PC-9 (cell line): Measurements from ENCODE around the gene RALGAPA2. TPM values are rescaled to one million over a fixed set of nuclear protein-coding genes. Genes with fewer than 3 reads are reported as not detected.

Experiments
- BruUV-seq: library from RNA; stranded (reverse); fragments of 400-500 nt; replicated peaks from 2 replicates; lab custom pipeline; 2021; lab: Mats Ljungman, UMichigan
- CTCF ChIA-PET: fragments of 300-600 bp; sonication (Branson Sonifier 250); formaldehyde crosslinking; loops from one replicate; lab custom pipeline; 2022; ENCODE audit warnings: antibody characterized with exemption; lab: Charles Lee
- POLR2A ChIA-PET: fragments of 300-600 bp; sonication (Branson Sonifier 250); formaldehyde crosslinking; loops from one replicate; lab custom pipeline; 2022; ENCODE audit warnings: antibody characterized with exemption; ENCODE audit not compliant: unreplicated experiment; lab: Charles Lee
- DNase-seq, 2 experiments: peaks; one replicate each; pipeline versions ENCODE4 v3.0.0 to v3.0.0-alpha.2; 2015 to 2022; ENCODE audit warnings: mixed read lengths in 1 of 2
- H2AFZ ChIP-seq: fragments of 200-600 bp; sonication (generic); 2 replicates; pipeline ENCODE4 v1.8.1; 2017; ENCODE audit warnings: antibody characterized with exemption
- H3F3A ChIP-seq: fragments of 200-600 bp; sonication (generic); 2 replicates; pipeline ENCODE4 v1.8.1; 2017; ENCODE audit warnings: antibody characterized with exemption, mild to moderate bottlenecking, low read depth; ENCODE audit not compliant: insufficient read depth
- H3K27ac ChIP-seq: fragments of 200-600 bp; sonication (generic); 2 replicates; pipeline ENCODE4 v1.6.1; 2016; ENCODE audit warnings: mixed run types
- H3K27me3 ChIP-seq: fragments of 200-600 bp; sonication (generic); 2 replicates; pipeline ENCODE4 v1.6.1; 2016; ENCODE audit warnings: low read depth, mixed run types; ENCODE audit not compliant: insufficient read depth
- H3K36me3 ChIP-seq: fragments of 200-600 bp; sonication (generic); 2 replicates; pipeline ENCODE4 v1.6.1; 2016; ENCODE audit warnings: low read depth, mixed run types
- H3K4me1 ChIP-seq: fragments of 200-600 bp; sonication (generic); replicated peaks from 2 replicates; pipeline ENCODE4 v1.6.1; 2016; ENCODE audit warnings: mixed run types; ENCODE audit not compliant: insufficient read depth
- H3K4me2 ChIP-seq: fragments of 200-600 bp; sonication (generic); 2 replicates; pipeline ENCODE4 v1.6.1; 2017; ENCODE audit warnings: mixed run types
- H3K4me3 ChIP-seq: fragments of 200-600 bp; sonication (generic); 2 replicates; pipeline ENCODE4 v1.6.1; 2016; ENCODE audit warnings: mixed run types
- H3K79me2 ChIP-seq: fragments of 200-600 bp; sonication (generic); 2 replicates; pipeline ENCODE4 v1.6.1; 2017; ENCODE audit warnings: low read depth, mixed run types
- H3K9me2 ChIP-seq: fragments of 200-600 bp; sonication (generic); 2 replicates; pipeline ENCODE4 v1.8.1; 2017; ENCODE audit warnings: mild to moderate bottlenecking; ENCODE audit not compliant: insufficient read depth
- H3K9me3 ChIP-seq: fragments of 200-600 bp; sonication (generic); 2 replicates; pipeline ENCODE4 v1.8.1; 2016; ENCODE audit warnings: low read depth; ENCODE audit not compliant: insufficient read depth
- H4K20me1 ChIP-seq: fragments of 200-600 bp; sonication (generic); 2 replicates; pipeline ENCODE4 v1.8.1; 2017; ENCODE audit not compliant: insufficient read depth
- EZH2 ChIP-seq: fragments of 200-600 bp; sonication (generic); IDR thresholded peaks from 2 replicates; pipeline ENCODE4 v1.8.0; 2017; ENCODE audit warnings: antibody characterized with exemption, low read depth
- intact Hi-C: fragments of 100-400 bp; cut with micrococcal nuclease; formaldehyde crosslinking; loops from one replicate; pipeline ENCODE4 v1.10.0; 2022; ENCODE audit not compliant: unreplicated experiment
- total RNA-seq: library from RNA; stranded (reverse); gene quantifications from 2 replicates; pipeline ENCODE4 v1.2.3, GENCODE V29; 2021
- TF ChIP-seq, protein P1 (sequence below): fragments of 200-600 bp; sonication (generic); conservative IDR thresholded peaks from 2 replicates; pipeline ENCODE4 v1.6.1; 2017; ENCODE audit warnings: mixed run types, antibody characterized with exemption, mild to moderate bottlenecking, moderate library complexity

The RALGAPA2 gene
- total RNA-seq, 1 experiment from 2014 or later = 28.7 TPM

GRCh38 chr20:20752712-20753111, 40.3 kb upstream of the RALGAPA2 start:
- Histone ChIP-seq H3K9me3 (no peaks in the 10 kb centered on the region), H3K79me2 (no peaks in the 10 kb centered on the region), H3K4me2 (no peak overlapping the region), H3K4me1 (no peaks in the 10 kb centered on the region), H3K4me3 (no peak overlapping the region), H2AFZ (no peak overlapping the region), H3K27ac (no peak overlapping the region), H3K9me2 (peaks cover 4% of the 10 kb centered on the region; the same call in 1 of the 2 replicates), H3K27me3 (peaks cover 89% of the 10 kb centered on the region), H4K20me1 (no peaks in the 10 kb centered on the region), H3K36me3 (no peaks in the 10 kb centered on the region), H3F3A (no peaks in the 10 kb centered on the region)
- ChIA-PET CTCF (no interaction called here), POLR2A (no interaction called here)
- intact Hi-C loops = no loop called here
- no TSS peak for BruUV-seq
- TF ChIP-seq, protein P1, sequence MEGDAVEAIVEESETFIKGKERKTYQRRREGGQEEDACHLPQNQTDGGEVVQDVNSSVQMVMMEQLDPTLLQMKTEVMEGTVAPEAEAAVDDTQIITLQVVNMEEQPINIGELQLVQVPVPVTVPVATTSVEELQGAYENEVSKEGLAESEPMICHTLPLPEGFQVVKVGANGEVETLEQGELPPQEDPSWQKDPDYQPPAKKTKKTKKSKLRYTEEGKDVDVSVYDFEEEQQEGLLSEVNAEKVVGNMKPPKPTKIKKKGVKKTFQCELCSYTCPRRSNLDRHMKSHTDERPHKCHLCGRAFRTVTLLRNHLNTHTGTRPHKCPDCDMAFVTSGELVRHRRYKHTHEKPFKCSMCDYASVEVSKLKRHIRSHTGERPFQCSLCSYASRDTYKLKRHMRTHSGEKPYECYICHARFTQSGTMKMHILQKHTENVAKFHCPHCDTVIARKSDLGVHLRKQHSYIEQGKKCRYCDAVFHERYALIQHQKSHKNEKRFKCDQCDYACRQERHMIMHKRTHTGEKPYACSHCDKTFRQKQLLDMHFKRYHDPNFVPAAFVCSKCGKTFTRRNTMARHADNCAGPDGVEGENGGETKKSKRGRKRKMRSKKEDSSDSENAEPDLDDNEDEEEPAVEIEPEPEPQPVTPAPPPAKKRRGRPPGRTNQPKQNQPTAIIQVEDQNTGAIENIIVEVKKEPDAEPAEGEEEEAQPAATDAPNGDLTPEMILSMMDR = no peak
- TF ChIP-seq EZH2 = no peak
- DNase-seq = no peak

DNA sequence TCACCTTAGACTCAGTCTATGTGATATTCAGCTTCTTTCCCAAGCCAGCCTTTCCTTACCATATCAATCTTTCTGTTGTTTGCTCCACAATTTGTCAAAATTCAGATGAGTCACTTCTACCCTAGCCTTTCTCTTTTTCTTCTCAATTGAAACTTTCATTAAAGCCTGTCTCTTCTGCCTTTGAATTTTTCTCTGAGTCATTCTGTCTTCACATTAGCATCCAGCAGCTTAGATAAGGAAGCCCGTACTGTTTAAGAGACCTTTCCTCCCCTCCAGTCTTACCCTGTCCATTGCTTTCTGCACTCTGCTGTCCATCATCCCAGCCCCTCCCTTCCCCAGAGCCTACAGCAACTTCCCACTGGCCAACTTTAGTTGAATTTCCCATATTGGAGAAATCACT, 34.9 kb upstream of the RALGAPA2 start:
- H4K20me1 ChIP-seq = no peaks in the 10 kb centered on the region
- no peak overlapping the region for H2AFZ ChIP-seq
- no peak overlapping the region for H3K4me2 ChIP-seq
- intact Hi-C loops = no loop called here
- no peaks in the 10 kb centered on the region for H3K79me2 ChIP-seq
- H3K9me2 ChIP-seq = no peaks in the 10 kb centered on the region
- POLR2A ChIA-PET = no interaction called here
- no TSS peak for BruUV-seq
- TF ChIP-seq, protein P1 = no peak
- no peak for TF ChIP-seq EZH2
- H3K4me1 ChIP-seq = no peaks in the 10 kb centered on the region
- H3K36me3 ChIP-seq = no peaks in the 10 kb centered on the region
- H3K4me3 ChIP-seq = no peak overlapping the region
- no peak for DNase-seq
- no peaks in the 10 kb centered on the region for H3K9me3 ChIP-seq
- H3K27me3 ChIP-seq = peaks cover 84% of the 10 kb centered on the region
- no peaks in the 10 kb centered on the region for H3F3A ChIP-seq
- no peak overlapping the region for H3K27ac ChIP-seq
- CTCF ChIA-PET = no interaction called here

DNA sequence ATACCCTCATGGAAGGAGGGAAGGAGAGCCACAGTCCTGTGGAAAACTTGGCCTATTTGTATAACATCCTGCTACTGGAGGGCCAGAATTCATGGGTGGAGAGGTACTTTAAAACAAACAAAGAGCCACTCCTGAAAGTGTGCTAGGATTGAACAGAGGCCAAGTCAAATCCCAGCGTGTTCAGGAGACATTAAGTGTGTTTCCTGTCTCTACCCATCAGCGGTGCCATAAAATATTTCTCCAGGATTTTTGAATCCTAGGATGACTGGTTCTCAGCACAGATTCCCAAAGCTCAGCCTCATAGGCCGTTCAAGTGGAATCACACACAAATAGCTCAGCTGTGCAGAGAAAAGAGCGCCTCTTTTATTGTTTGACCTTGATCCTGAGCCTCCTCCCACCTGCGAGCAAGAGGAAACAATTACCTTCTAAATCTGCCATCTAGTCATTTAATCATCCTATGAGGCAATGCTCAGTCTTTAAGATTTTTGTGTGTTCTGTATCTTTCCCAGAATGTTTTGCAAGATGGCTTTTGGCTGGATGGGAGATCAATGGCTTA, 31.8 kb upstream of the RALGAPA2 start:
- H3K9me2 ChIP-seq = no peaks in the 10 kb centered on the region
- TF ChIP-seq, protein P1 = no peak
- no peak for TF ChIP-seq EZH2
- H3K9me3 ChIP-seq = no peaks in the 10 kb centered on the region
- intact Hi-C loops = no loop called here
- no peaks in the 10 kb centered on the region for H3K4me1 ChIP-seq
- ChIA-PET CTCF (no interaction called here), POLR2A (no interaction called here)
- no peaks in the 10 kb centered on the region for H3F3A ChIP-seq
- no TSS peak for BruUV-seq
- no peaks in the 10 kb centered on the region for H3K79me2 ChIP-seq
- no peaks in the 10 kb centered on the region for H3K36me3 ChIP-seq
- H3K4me2 ChIP-seq = no peak overlapping the region
- H3K4me3 ChIP-seq = no peak overlapping the region
- H4K20me1 ChIP-seq = no peaks in the 10 kb centered on the region
- no peak overlapping the region for H2AFZ ChIP-seq
- H3K27me3 ChIP-seq = peaks cover 84% of the 10 kb centered on the region
- H3K27ac ChIP-seq = no peak overlapping the region
- no peak for DNase-seq
